ENCODE data around the gene RP9.

The RP9 gene

GRCh38 chr7:33062782-33063443 is 46.3 kb downstream of the RP9 start:
- TF ChIP-seq, protein P1, sequence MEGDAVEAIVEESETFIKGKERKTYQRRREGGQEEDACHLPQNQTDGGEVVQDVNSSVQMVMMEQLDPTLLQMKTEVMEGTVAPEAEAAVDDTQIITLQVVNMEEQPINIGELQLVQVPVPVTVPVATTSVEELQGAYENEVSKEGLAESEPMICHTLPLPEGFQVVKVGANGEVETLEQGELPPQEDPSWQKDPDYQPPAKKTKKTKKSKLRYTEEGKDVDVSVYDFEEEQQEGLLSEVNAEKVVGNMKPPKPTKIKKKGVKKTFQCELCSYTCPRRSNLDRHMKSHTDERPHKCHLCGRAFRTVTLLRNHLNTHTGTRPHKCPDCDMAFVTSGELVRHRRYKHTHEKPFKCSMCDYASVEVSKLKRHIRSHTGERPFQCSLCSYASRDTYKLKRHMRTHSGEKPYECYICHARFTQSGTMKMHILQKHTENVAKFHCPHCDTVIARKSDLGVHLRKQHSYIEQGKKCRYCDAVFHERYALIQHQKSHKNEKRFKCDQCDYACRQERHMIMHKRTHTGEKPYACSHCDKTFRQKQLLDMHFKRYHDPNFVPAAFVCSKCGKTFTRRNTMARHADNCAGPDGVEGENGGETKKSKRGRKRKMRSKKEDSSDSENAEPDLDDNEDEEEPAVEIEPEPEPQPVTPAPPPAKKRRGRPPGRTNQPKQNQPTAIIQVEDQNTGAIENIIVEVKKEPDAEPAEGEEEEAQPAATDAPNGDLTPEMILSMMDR (IDR thresholded peaks at IDR 0.05; ENCODE audit: low read depth, low read length) = no peak
- H3K4me3 ChIP-seq (ENCODE audit: low read depth, low read length) = peak overlapping the region; percentile 76

DNA sequence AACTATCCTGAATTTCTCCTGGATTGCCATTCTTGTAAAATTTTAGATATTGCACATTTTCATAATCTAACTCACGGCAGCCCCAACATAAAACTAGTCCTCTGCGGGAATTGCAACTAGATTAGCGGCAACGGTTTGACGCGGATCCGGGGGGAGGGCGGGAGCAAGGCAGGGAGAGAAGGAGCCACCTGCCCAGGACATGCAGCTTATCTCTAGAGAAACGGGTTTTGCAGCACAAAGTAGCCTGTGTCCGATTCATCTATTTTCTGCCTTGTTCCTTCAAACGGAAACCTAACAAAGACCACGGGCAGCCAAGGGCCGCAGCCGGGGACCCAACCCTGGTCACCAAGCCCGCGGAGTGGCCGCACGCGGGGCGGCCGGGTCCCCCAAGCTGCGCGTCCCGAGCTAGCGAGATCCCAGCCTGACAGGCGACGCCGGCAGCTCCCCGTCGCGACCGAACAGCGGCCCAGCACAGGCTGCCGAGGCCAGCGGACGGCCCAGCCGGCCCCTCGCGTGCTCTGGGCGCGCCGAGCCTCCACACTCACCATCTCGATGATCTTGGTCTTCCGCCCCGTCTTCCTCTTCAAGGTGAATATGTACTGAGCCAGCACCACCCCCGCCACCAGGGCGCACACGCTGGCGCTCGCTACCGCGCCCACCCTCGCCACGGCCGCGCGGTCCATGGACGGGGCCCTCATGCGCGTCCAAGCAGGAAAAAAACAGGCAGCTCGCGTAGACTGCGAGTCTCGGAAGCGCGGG is 47.0 kb downstream of the RP9 start, which contains the start of gene NT5C3A:
TSS of gene NT5C3A (minus strand) at position 754 of the 759 bp plus-strand sequence. CDS start at position 683, 71 bp downstream.
- H3K4me3 ChIP-seq (ENCODE audit: low read depth, low read length) = peak within 1 kb of the TSS; percentile 76
- TF ChIP-seq, protein P1 (IDR thresholded peaks at IDR 0.05; ENCODE audit: low read depth, low read length) = no peak

DNA sequence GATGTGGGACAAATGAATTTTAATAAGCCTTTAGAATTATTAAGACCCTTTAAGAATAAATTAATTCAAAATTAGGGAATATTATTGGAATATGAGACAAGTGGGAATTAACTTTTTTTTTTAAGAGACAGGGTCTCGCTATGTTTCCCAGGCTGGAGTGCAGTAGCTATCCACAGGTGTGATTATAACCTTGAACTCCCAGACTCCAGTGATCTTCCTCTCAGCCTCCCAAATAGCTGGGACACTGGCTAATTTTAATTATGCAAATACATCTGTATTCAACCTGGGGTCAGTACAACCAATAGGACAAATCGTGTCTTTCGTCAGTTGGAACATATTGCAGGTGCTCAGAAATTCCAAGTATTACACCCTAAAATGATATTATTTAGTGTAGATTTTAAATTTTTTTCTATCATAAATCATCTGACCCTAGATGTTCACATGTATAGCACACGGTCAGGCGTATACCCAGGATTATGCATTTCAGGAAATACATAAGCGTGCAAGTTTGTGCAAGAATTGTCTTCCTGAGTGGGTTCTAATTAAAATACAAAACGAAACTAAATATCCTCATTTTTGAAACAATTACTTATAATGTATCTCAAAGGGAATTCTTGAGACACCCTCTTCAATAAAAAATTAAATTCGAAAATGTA is 47.8 kb downstream of the RP9 start:
- H3K4me3 ChIP-seq (ENCODE audit: low read depth, low read length) = peak overlapping the region; percentile 76
- TF ChIP-seq, protein P1 (IDR thresholded peaks at IDR 0.05; ENCODE audit: low read depth, low read length) = no peak

DNA sequence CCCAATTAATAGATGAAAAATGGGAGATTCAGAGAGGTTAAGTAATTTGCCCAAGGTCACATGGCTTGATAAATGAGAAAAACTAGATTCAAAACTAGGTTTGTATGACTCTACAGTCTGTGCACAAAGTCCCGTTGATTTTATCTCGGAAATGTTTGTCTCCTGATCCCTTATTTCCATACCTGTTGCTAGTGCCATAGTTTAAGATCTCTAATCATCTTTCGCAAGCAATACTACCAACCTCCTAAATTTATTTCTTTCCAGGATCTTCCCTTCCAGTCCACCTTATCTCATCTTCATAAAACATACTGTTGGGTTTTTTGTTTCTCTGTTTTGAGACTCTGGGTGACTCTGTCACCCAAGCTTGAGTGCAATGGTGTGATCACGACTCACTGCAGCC is 49.6 kb downstream of the RP9 start:
- no peak overlapping the region for H3K4me3 ChIP-seq (ENCODE audit: low read depth, low read length)
- TF ChIP-seq, protein P1 (IDR thresholded peaks at IDR 0.05; ENCODE audit: low read depth, low read length) = no peak

- TF ChIP-seq, protein P1 (IDR thresholded peaks at IDR 0.05; ENCODE audit: low read depth, low read length) = no peak
- no peak overlapping the region for H3K4me3 ChIP-seq (ENCODE audit: low read depth, low read length)
Observed at GRCh38 chr7:33055158-33055557, 54.0 kb downstream of the RP9 start.

DNA sequence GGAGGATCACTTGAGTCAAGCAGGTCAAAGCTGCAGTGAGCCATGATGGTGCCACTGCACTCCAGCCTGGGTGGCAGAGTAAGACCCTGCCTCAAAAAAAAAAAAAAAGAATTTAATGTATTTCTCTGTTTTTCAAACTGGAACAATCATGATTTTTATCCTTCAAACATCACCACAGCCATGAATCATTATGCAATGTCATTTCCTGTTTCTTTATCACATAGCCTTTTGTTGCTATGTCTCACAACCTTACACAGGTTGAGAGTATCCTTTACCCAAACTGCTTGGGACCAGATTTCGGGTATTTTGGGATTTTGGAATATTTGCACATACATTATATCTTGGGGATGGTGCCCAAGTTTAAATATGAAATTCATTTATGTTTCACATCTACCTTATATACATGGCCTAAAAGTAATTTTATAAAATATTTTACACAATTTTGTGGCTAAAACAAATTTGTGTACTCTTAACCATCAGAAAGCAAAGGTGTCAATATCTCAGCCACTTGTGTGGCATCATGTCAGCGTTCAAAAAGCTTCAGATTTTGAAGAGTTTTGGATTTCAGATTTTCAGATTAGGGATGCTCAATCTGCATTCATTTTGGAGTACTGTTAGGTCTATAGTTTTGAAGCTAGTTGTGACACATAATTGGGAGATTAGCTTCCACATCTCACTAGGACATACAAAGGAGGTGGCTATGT is 54.8 kb downstream of the RP9 start:
- TF ChIP-seq, protein P1 (IDR thresholded peaks at IDR 0.05; ENCODE audit: low read depth, low read length) = no peak
- H3K4me3 ChIP-seq (ENCODE audit: low read depth, low read length) = no peak overlapping the region
